Measurements from ENCODE around the gene SYVN1.
A peak's percentile ranks its signal among the peaks of the same experiment; 100 is the strongest.
"Not testable (repeated sequence)": the region's sequence is repeated elsewhere in the genome, so short reads cannot be mapped to it uniquely, and the experiment has no call there.

The SYVN1 gene

DNA sequence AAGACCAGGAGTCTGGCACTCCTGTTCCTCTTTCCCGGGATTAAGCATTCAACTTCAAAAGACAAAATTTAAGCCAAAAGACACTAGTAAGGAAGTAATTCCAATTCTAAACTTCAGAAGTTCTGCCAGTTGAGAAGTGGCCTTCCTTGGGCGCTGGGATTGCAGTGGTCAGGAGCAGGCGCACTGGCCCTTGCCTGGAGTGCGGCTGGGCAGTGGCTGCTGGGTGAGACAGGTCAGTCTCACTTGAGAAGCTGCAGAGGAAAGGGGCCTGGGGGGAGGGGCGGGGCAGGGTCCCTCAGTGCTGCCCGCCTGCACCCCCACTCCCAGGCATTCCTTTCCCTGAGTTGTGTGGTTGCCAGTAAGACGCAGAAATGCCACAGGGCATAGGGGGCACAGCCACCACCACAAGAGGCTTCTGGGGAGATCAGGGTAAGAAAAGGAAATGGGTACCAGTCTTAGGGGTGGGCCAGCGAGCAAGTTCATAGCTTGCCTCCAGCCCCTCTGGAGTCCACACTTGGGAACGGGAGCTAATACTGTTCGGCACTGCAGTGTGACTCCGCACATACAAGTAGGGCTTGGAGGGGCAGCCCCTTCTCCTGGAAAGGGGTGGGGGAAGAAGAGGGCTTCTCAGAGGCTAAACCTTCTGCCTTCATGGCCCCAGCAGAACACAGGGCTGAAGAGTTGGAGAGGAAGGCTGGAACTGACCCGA lies 6.7 kb downstream of the SYVN1 start:
- DNase-seq (ENCODE audit: low read depth): no peak

GRCh38 chr11:65126624-65127274 lies 7.6 kb downstream of the SYVN1 start:
- DNase-seq (ENCODE audit: low read depth): no peak

- DNase-seq (ENCODE audit: low read depth): no peak
These were observed 8.9 kb downstream of the SYVN1 start for GRCh38 chr11:65125197-65126056.

- DNase-seq (ENCODE audit: low read depth): no peak
These were observed 9.7 kb downstream of the SYVN1 start for GRCh38 chr11:65124480-65125196.

- DNase-seq (ENCODE audit: low read depth): peak; percentile 98
These were observed 12.2 kb downstream of the SYVN1 start, which contains the start of the genes FAU and MRPL49 for GRCh38 chr11:65121865-65122696. FAU (minus strand) TSS chr11:65122134; CDS start chr11:65121813, 321 bp downstream. MRPL49 (plus strand) TSS chr11:65122321; CDS start chr11:65122347, 26 bp downstream.

GRCh38 chr11:65121447-65121864 lies 12.9 kb downstream of the SYVN1 start:
- DNase-seq (ENCODE audit: low read depth): no peak

DNA sequence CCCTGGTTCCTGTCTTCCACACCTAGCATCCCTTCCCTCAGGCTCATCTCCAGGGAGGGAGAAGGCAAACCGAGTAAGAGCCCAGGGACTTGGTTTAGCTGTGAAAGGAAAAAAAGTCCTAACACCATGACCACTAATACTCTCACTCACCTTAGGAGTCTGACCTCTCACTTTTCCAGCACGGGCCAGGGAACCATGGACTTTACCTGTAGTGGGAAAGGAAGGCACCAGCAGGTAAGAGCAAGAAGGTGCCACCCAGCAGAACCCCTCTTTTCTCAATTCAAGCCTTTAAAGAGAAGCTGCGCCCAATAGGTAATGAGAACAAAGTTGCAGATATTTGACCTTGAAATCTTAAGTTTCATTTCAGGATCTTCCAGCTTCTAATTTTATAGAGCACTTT lies 13.5 kb downstream of the SYVN1 start:
- no peak for DNase-seq (ENCODE audit: low read depth)

GRCh38 chr11:65119670-65119995 lies 14.7 kb downstream of the SYVN1 start:
- no peak for DNase-seq (ENCODE audit: low read depth)

DNA sequence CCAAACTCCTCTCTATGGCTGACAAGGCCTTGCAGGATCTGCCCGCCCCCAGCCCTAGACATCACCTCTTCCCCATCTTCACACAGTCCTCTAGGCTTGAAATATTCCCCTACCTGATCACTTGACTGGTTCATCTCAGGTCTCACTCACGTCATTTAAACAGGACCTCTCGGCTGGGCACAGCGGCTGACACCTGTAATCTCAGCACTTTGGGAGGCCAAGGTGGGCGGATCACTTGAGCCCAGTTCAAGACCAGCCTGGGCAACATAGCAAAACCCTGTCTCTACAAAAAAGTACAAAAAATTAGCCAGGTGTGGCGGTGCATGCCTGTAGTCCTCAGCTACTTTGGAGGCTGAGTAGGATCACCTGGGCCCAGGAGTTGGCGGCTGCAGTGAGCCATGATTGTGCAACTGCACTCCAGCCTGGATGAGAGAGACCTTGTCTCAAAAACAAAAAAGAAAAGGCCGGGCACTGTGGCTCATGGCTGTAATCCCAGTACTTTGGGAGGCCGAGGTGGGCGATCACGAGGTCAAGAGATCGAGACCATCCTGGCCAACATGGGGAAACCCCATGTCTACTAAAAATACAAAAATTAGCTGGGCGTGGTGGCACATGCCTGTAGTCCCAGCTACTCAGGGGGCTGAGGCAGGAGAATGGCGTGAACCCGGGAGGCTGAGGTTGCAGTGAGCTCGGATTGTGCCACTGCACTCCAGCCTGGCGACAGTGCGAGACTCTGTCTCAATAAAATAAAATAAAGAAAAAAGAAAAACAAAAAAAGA lies 15.2 kb downstream of the SYVN1 start:
- not testable (repeated sequence) for DNase-seq (ENCODE audit: low read depth)

DNA sequence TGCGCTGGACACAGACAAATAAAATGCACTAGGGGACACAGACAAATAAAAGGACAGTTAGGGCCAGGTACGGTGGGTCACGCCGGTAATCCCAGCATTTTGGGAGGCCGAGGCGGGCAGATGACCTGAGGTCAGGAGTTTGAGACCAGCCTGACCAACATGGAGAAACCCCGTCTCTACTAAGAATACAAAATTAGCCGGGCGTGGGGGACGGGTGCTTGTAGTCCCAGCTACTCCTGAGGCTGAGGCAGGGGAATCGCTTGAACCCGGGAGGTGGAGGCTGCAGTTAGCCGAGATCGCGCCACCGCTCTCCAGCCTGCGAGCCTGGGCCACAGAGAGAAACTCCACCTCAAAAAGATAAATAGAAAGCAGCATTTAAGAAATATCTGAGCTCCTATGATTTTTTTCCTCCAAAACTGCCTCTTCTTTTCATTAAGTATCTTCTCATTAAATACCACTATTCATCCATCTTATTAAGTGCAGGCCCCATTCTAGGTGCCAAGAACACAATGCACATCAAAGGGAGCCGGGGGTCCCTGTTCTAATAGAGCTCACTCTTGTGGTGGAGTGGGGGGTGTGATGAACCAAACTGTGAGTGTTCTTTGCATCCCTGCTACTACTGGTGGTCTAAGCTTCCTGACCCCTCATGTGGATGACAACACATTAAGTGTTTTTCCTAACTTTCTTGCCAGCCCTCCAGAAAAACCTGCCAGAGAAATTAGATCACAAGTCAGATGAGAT lies 16.1 kb downstream of the SYVN1 start:
- DNase-seq (ENCODE audit: low read depth): no peak

DNA sequence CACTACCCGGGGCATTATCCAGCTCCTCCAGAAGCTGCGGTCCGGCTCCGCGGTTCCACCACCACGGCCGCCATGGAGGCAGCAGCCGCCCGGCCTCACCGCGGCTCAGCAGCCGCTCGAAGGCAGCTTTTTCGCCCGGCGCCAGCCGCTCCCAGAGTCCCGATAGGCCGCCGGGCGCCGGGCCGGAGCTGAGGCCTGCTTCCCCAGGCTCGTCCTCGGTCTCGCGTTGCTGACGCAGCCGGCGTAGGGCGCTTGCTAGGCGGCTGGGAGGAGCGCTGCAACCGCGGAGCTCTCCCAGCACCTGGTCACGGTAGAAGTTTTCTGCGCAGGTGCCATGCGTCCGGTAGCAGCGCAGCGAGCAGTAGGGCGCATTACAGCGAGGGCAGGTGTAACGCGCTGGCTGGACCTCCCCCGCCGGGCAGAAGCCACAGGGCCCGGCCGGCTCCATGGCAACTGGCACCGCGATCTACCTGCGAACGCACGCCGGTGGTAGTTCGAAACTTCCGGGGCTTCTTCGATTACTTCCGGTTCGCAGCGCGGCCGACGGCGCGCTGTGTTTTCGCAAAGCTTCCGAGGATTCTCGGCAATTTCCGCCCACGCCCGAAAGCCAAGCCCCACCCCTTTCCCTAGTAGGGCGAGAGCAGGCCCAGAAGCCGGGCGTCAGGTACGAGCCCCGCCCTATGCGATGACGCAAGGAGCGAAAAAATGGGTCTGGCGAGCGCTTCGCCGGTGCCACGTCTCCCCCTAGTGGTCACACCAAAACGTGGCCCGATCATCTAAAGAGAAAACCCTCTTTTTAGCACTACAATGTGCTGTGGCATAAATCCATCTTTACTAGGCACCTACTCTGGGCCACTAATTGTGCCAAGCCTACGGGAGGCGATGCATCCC lies 16.9 kb downstream of the SYVN1 start, which contains the start of gene ZNHIT2:
Gene ZNHIT2 (minus strand): TSS at position 496 of the 891 bp plus-strand sequence. CDS start 48 bp downstream, at position 448.
- DNase-seq (ENCODE audit: low read depth): peak; percentile 100

DNA sequence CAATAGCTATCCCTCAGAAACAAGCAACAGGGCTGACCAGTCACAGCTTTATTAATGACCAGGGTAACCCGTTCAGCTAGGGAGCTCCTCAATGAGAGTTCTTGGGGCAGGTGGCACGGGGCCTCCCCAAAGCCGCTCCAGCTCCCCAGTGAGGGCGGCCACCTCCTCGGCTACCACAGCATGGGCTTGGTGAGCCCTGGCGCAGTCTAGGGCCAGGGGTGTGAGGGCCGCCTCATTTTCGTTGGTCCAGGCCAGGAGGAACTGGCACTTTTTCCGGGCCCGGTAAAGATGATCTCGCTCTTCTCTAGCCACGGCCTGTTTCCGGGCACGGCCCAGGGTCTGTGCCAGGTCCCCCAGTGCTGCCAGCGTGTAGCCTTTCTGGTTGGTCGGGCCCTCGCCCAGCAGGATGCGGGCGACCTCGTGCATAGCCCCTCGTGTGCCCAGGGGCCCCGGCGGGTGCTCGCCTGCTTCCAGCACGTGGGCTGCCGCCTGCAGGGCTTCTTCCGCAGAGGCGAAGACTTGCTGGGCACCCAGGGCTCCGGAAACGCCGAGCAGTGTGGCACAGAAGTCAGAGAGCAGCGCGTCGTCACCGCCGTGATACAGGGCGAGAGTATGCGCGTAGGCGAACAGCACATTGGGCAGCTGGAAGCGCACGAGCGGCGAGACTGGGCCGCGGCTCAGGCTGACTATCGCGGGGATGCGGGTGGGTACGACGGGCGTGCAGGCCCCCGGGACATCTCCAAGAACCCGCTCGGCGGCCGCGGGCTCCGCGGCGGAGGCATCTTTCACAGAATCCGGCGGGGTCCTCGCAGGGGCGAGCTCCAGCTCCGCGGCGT lies 17.7 kb downstream of the SYVN1 start:
- DNase-seq (ENCODE audit: low read depth): peak; percentile 46

DNA sequence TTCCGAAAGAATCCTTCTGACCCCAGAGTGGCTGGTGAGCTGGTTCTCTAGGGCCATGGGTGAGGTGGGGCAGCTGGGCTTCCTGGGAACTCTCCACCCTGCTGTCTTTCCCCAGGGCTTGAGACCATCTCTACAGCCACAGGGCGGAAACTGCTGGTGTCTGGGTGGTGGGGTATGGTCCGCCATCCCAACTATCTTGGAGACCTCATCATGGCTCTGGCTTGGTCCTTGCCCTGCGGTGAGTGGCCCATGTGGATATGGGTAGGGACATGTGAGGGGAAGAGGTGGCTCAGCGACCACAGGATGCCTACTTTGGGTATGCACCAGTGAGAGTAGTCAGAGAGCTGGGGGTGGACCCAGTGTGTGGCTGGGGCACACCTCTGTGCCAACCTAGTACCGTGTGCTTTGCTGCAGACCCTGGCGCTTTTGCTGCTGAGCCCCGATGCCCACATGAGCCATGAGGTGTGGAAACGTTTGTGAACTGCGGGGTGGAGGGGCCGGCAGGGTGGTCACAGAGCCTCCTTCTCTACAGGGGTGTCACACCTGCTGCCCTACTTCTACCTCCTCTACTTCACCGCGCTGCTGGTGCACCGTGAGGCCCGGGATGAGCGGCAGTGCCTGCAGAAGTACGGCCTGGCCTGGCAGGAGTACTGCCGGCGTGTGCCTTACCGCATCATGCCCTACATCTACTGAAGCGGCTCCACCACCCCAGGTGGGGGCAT lies 18.8 kb downstream of the SYVN1 start:
- DNase-seq (ENCODE audit: low read depth): no peak

DNA sequence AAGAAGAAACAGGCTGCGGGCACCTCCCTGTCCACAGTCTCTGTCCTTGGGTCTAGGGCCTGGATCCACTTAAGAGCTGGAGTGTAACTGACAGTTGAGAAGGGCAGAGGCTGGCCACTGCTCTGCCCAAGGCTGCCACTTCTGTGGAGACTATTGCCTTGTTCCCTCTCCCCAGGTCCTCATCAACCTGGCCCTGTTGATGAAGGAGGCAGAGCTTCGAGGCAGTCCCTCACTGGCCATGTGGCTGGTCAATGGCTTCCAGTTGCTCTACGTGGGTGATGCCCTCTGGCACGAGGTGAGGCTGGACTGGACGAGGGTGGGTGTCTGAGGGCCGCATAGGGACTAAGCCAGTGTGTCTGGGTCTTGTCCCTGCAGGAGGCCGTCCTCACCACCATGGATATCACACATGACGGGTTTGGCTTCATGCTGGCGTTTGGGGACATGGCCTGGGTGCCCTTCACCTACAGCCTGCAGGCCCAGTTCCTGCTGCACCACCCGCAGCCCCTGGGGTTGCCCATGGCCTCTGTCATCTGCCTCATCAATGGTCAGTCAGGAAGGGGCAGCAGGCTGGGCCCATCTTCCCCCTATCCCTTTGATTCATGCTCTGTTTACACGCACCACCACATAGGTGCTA lies 19.7 kb downstream of the SYVN1 start:
- no peak for DNase-seq (ENCODE audit: low read depth)

- no peak for DNase-seq (ENCODE audit: low read depth)
These were observed 20.5 kb downstream of the SYVN1 start for GRCh38 chr11:65113839-65114238.

DNA sequence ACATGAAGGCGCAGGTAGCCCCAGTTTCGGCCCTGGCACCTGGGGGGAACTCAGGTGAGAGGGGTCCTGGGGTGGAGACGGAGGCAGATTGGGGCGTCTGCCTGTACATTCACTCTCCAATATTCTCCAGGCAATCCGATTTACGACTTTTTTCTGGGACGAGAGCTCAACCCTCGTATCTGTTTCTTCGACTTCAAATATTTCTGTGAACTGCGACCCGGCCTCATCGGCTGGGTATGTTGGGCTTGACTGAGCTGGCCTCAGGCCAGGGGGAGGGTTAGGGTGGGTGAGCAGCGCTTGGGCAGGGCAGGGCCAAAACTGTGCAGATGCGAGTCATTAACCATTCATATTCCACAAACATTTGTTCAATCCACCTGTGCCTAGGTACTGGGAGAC lies 21.0 kb downstream of the SYVN1 start:
- DNase-seq (ENCODE audit: low read depth): no peak

Measured in activated T-helper 9 cell treated with anti-CD3 and anti-CD28 coated beads, Interleukin-2, amount 50 U/mL, for 16 hours (primary cell).